ENCODE measurements around the gene TAF4. TPM values are rescaled to one million over a fixed set of nuclear protein-coding genes. Genes with fewer than 3 reads are reported as not detected.

Gene TAF4
- total RNA-seq, 4 donors from 2014 or later = 18.9 to 93.5 (median 31.0) TPM

DNA sequence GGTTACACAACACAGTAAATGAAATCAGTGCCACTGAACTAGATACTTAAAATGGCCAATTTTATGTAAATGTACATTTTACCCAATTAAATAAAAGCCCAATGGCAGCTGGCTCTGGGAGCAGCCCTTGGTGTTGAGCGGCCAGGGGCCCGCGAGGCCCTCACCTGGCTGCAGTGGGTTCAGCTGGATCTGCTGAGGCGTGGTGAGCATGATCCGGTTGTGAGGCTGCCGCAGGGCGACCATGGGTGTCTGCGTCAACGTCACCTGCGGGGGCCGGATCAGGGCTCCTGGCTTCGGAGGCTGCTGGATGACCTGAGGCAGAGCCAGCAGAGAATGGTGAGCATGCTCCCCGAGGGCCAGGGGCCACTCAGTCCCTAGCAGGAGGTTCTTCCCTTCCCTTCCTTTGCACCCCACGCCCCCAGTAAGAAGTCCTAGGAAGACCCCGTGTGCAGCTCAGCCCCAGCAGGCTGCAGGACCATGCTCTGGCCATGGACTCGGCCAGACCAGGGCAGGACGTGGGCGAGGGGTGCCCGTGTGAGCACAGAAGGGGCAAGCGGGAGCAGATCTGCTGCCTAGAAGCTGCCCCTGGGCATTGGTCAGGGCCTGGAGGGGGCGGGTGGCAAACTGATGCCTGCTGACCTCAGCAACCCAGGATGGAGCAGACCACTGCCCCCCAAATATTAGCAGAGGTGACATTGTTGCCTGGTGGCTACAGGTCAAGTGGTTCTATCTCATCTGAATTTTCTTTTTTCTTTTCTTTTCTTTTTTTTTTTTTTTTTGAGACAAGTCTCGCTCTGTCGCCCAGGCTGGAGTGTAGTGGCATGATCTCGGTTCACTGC is 61.9 kb downstream of the TAF4 start:
- H3K36me3 ChIP-seq = peaks cover 0 to 99% (median 0%) of the 10 kb centered on the region in 3 donors
- no peak for DNase-seq
- no peak overlapping the region for H3K4me3 ChIP-seq
- no peaks in the 10 kb centered on the region for H3K4me1 ChIP-seq
- H3K9me3 ChIP-seq = no peaks in the 10 kb centered on the region
- H3K27ac ChIP-seq = no peak overlapping the region
- TF ChIP-seq CTCF (IDR thresholded peaks at IDR 0.05) (no peak), POLR2A (IDR thresholded peaks at IDR 0.05) (no peak)
- H3K27me3 ChIP-seq = no peaks in the 10 kb centered on the region

DNA sequence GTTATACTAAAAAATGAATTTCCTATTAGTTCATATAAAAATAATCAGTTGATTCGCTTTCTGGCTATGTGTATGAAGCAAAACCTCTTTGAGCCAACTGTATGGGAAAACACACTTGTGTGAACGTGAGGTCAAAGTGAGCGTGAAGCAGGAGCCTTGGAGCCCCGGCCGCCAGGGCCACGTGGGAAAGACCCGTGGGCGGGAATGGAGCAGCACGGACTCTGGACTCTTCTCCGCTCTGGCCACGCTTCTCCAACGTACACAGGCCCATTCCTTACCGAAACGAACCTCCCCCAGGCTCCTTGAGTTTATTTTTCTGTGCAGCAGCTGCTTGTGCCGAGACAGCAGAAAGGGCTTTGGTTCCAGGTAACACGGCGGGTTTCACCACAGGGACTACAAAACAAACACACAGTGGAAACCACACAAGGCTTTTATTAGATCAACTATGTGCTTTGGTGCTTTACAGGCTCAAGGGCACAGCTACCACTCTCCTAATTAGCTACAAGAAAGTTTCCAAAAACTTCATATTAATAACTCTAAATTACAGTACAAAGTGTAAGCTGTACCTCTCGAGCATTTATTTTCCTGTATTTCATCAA is 62.7 kb downstream of the TAF4 start:
- Histone ChIP-seq H3K9me3 (no peaks in the 10 kb centered on the region), H3K36me3 (peaks cover 0 to 97% (median 0%) of the 10 kb centered on the region in 3 donors), H3K27ac (no peak overlapping the region), H3K27me3 (no peaks in the 10 kb centered on the region), H3K4me3 (no peak overlapping the region), H3K4me1 (no peaks in the 10 kb centered on the region)
- no peak for DNase-seq
- TF ChIP-seq CTCF (IDR thresholded peaks at IDR 0.05) = no peak
- TF ChIP-seq POLR2A (IDR thresholded peaks at IDR 0.05) = no peak

DNA sequence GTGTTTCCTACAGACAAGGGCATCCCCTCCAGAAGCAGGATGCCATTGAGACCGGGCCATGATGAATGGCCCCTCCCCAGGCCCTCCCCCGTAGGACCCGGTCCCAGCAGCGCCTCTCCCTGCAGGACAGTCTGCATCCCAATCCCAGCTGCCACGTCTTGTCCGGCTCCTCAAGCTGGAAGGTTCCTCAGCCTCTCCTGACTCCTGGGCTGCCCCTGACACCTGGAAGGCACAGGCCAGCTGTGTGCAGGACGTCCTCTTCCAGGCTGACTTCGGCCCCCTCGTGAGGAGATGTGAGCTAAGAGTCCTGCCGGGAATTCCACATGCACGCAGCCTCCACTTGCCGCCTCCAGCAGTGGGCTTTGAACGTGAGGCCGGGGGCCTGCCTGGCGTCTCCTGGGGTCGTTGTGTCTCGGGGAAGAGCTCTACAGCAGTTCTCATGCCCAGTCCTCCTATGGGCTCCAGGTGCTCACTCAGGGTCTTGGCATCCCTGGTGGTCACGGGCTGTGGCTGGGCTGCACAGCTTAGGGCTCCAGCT is 64.4 kb downstream of the TAF4 start:
- DNase-seq = no peak
- Histone ChIP-seq H3K27me3 (no peaks in the 10 kb centered on the region), H3K9me3 (no peaks in the 10 kb centered on the region), H3K27ac (no peak overlapping the region), H3K4me3 (no peak overlapping the region), H3K36me3 (peaks cover 0 to 95% (median 0%) of the 10 kb centered on the region in 3 donors), H3K4me1 (no peaks in the 10 kb centered on the region)
- TF ChIP-seq POLR2A (IDR thresholded peaks at IDR 0.05) (no peak), CTCF (IDR thresholded peaks at IDR 0.05) (no peak)

- Histone ChIP-seq H3K36me3 (peaks cover 0 to 92% (median 0%) of the 10 kb centered on the region in 3 donors), H3K4me1 (no peaks in the 10 kb centered on the region), H3K9me3 (no peaks in the 10 kb centered on the region), H3K4me3 (no peak overlapping the region), H3K27ac (no peak overlapping the region), H3K27me3 (no peaks in the 10 kb centered on the region)
- TF ChIP-seq POLR2A (IDR thresholded peaks at IDR 0.05) (no peak), CTCF (IDR thresholded peaks at IDR 0.05) (no peak)
- DNase-seq = no peak
Measured at GRCh38 chr20:61998343-61999121, 67.1 kb downstream of the TAF4 start.

DNA sequence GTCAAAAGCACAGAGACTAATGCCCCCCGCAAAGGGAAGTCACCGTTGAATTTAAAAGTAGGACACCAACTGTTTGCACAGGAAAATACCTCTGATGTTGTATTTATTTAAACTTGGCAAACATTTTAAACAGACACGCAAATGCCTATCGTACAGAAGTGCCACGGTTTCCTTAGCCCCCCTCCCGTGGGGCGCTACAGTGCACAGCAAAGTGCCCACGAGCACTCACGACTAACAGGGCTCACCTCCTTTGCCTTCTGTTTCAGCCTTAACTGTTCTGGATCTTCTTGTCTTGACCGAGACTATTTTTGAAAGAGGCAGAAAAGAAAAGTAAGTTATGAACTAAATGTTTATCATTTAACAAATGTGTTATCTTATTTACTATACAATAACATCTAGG is 67.8 kb downstream of the TAF4 start:
- no peak overlapping the region for H3K4me3 ChIP-seq
- TF ChIP-seq POLR2A (IDR thresholded peaks at IDR 0.05) (no peak), CTCF (IDR thresholded peaks at IDR 0.05) (no peak)
- peaks cover 0 to 92% (median 0%) of the 10 kb centered on the region in 3 donors for H3K36me3 ChIP-seq
- H3K4me1 ChIP-seq = no peaks in the 10 kb centered on the region
- DNase-seq = no peak
- no peaks in the 10 kb centered on the region for H3K27me3 ChIP-seq
- no peak overlapping the region for H3K27ac ChIP-seq
- H3K9me3 ChIP-seq = no peaks in the 10 kb centered on the region

Data from Peyer's patch (tissue), 4 donors.